NCI-H345 (cell line): ENCODE data around the gene C2orf76.

Experiments
- DNase-seq: peaks from one replicate; lab custom pipeline; 2025; lab: John Stamatoyannopoulos, UW

C2orf76 gene

GRCh38 chr2:119337749-119338148 is 28.9 kb downstream of the C2orf76 start:
- DNase-seq = no peak

GRCh38 chr2:119333833-119334232 is 32.8 kb downstream of the C2orf76 start:
- DNase-seq = no peak

GRCh38 chr2:119333360-119333759 is 33.3 kb downstream of the C2orf76 start:
- no peak for DNase-seq

GRCh38 chr2:119332953-119333352 is 33.7 kb downstream of the C2orf76 start:
- DNase-seq = no peak

- no peak for DNase-seq
These were observed 39.2 kb downstream of the C2orf76 start for GRCh38 chr2:119327431-119327830.

GRCh38 chr2:119326938-119327337 is 39.7 kb downstream of the C2orf76 start:
- DNase-seq = no peak

- DNase-seq = no peak
These were observed 41.9 kb downstream of the C2orf76 start for GRCh38 chr2:119324685-119325270.

GRCh38 chr2:119323459-119323858 is 43.2 kb downstream of the C2orf76 start:
- DNase-seq = no peak

- DNase-seq = no peak
These were observed 47.0 kb downstream of the C2orf76 start for GRCh38 chr2:119319593-119319992.

- no peak for DNase-seq
These were observed 49.1 kb downstream of the C2orf76 start for GRCh38 chr2:119317554-119317953.

- DNase-seq = no peak
These were observed 50.6 kb downstream of the C2orf76 start for GRCh38 chr2:119316066-119316465.

GRCh38 chr2:119315241-119315925 is 51.3 kb downstream of the C2orf76 start:
- DNase-seq = no peak

GRCh38 chr2:119311831-119312230 is 54.8 kb downstream of the C2orf76 start:
- DNase-seq = no peak

GRCh38 chr2:119311371-119311770 is 55.3 kb downstream of the C2orf76 start:
- DNase-seq = no peak

- DNase-seq = no peak
These were observed 57.8 kb downstream of the C2orf76 start for GRCh38 chr2:119308793-119309330.

GRCh38 chr2:119307419-119308140 is 59.1 kb downstream of the C2orf76 start:
- no peak for DNase-seq

- no peak for DNase-seq
These were observed 60.4 kb downstream of the C2orf76 start for GRCh38 chr2:119306196-119306590.

GRCh38 chr2:119305497-119306195 is 61.0 kb downstream of the C2orf76 start:
- no peak for DNase-seq

GRCh38 chr2:119304847-119305246 is 61.8 kb downstream of the C2orf76 start:
- no peak for DNase-seq

GRCh38 chr2:119301413-119301812 is 65.2 kb downstream of the C2orf76 start:
- peak; percentile 38 for DNase-seq

- DNase-seq = no peak
These were observed 70.8 kb downstream of the C2orf76 start for GRCh38 chr2:119295688-119296375.

GRCh38 chr2:119294671-119295070 is 72.0 kb downstream of the C2orf76 start:
- no peak for DNase-seq
